ENCODE results near the gene TUT4. TPM values are rescaled to one million over a fixed set of nuclear protein-coding genes. Genes with fewer than 3 reads are reported as not detected.

TUT4 gene
- total and polyA plus RNA-seq, 2 donors (not counting 3 experiments of a cell fraction or from before 2014, with no cell fraction given): 24.7 to 41.2 TPM

GRCh38 chr1:52414942-52415341, 137.9 kb downstream of the TUT4 start:
- ChIA-PET POLR2A (interaction anchor here (0.6 kb wide), 1 partner anchor 131 kb away, joined by 5 read pairs; no protein-coding TSS in a partner anchor), CTCF (no interaction called here)
- no peak for FAIRE-seq
- no peak overlapping the region for H3K4me3 ChIP-seq (replicated peaks in 1 of 3; ENCODE audit: insufficient read depth in 1 of 3, low read depth in 1 of 3, low read length in 3 of 3)
- no peak for TF ChIP-seq JUN (IDR thresholded peaks at IDR 0.05; ENCODE audit: borderline replicate concordance, insufficient read depth, insufficient read length, low read depth)
- TF ChIP-seq POLR2AphosphoS5 (IDR thresholded peaks at IDR 0.05; ENCODE audit: insufficient read depth, low read depth, low read length): no peak
- TF ChIP-seq EZH2 (IDR thresholded peaks at IDR 0.05; ENCODE audit: borderline replicate concordance, low read depth, low read length, severe bottlenecking): no peak
- TF ChIP-seq MYC (IDR thresholded peaks at IDR 0.05; ENCODE audit: low read depth, low read length): no peak
- no peak for TF ChIP-seq GATA2 (IDR thresholded peaks at IDR 0.05; ENCODE audit: insufficient read depth, insufficient read length, low read depth, low read length)
- TF ChIP-seq, protein P1, sequence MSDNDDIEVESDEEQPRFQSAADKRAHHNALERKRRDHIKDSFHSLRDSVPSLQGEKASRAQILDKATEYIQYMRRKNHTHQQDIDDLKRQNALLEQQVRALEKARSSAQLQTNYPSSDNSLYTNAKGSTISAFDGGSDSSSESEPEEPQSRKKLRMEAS (IDR thresholded peaks at IDR 0.05; ENCODE audit: insufficient read depth, insufficient read length): no peak
- TF ChIP-seq FOS (IDR thresholded peaks at IDR 0.05; ENCODE audit: borderline replicate concordance, insufficient read depth, low read length): no peak
- TF ChIP-seq, protein P2, sequence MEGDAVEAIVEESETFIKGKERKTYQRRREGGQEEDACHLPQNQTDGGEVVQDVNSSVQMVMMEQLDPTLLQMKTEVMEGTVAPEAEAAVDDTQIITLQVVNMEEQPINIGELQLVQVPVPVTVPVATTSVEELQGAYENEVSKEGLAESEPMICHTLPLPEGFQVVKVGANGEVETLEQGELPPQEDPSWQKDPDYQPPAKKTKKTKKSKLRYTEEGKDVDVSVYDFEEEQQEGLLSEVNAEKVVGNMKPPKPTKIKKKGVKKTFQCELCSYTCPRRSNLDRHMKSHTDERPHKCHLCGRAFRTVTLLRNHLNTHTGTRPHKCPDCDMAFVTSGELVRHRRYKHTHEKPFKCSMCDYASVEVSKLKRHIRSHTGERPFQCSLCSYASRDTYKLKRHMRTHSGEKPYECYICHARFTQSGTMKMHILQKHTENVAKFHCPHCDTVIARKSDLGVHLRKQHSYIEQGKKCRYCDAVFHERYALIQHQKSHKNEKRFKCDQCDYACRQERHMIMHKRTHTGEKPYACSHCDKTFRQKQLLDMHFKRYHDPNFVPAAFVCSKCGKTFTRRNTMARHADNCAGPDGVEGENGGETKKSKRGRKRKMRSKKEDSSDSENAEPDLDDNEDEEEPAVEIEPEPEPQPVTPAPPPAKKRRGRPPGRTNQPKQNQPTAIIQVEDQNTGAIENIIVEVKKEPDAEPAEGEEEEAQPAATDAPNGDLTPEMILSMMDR (IDR thresholded peaks at IDR 0.05; ENCODE audit: extremely low read depth in 1 of 2, insufficient read depth in 1 of 2, low read depth in 1 of 2, low read length in 2 of 2): no peak
- no peak for TF ChIP-seq POLR2A (IDR thresholded peaks at IDR 0.05; ENCODE audit: low read depth, low read length)
- dilution Hi-C loops (cut with MboI; ENCODE audit: extremely low pct_ligation_motif_present, low sequenced_read_pairs): no loop called here
- no peaks in the 10 kb centered on the region for H3K9me1 ChIP-seq (replicated peaks; ENCODE audit: control insufficient read depth, extremely low read depth, insufficient read depth, low read length)
- no peak overlapping the region for H3K4me2 ChIP-seq (ENCODE audit: insufficient read depth, low read length)
- BruUV-seq (replicated peaks): no TSS peak
- no peak overlapping the region for H3K27ac ChIP-seq (ENCODE audit: insufficient read depth, low read depth, low read length)
- no peak for DNase-seq (ENCODE audit: low read depth, low spot score)
- intact Hi-C loops (cut with micrococcal nuclease): no loop called here
- no peak overlapping the region for H3K9ac ChIP-seq (replicated peaks; ENCODE audit: extremely low read depth, insufficient read depth, low read length)
- H3K36me3 ChIP-seq (ENCODE audit: control insufficient read depth in 2 of 2, extremely low read depth in 1 of 2, insufficient read depth in 2 of 2, low read length in 2 of 2): peaks cover 15 to 31% of the 10 kb centered on the region in 2 experiments
- H3K9me3 ChIP-seq (replicated peaks; ENCODE audit: control insufficient read depth, insufficient read depth, low read length): no peaks in the 10 kb centered on the region
- no peak overlapping the region for H2AFZ ChIP-seq (ENCODE audit: low read depth, low read length)
- H3K79me2 ChIP-seq (ENCODE audit: control insufficient read depth, insufficient read depth, low read length): no peaks in the 10 kb centered on the region
- no peaks in the 10 kb centered on the region for H4K20me1 ChIP-seq (replicated peaks; ENCODE audit: control insufficient read depth, extremely low read depth, insufficient read depth, low read length)
- H3K4me1 ChIP-seq (ENCODE audit: control insufficient read depth, extremely low read depth, insufficient read depth, low read length): no peaks in the 10 kb centered on the region
- no peaks in the 10 kb centered on the region for H3K27me3 ChIP-seq (ENCODE audit: control insufficient read depth in 2 of 2, insufficient read depth in 2 of 2, low read length in 2 of 2)

Measured in endothelial cell of umbilical vein (primary cell).